Measurements from ENCODE around the gene PDIA6. TPM values are rescaled to one million over a fixed set of nuclear protein-coding genes. Genes with fewer than 3 reads are reported as not detected.

PDIA6 gene, protein sequence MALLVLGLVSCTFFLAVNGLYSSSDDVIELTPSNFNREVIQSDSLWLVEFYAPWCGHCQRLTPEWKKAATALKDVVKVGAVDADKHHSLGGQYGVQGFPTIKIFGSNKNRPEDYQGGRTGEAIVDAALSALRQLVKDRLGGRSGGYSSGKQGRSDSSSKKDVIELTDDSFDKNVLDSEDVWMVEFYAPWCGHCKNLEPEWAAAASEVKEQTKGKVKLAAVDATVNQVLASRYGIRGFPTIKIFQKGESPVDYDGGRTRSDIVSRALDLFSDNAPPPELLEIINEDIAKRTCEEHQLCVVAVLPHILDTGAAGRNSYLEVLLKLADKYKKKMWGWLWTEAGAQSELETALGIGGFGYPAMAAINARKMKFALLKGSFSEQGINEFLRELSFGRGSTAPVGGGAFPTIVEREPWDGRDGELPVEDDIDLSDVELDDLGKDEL
- 100 to 1,000 TPM; 141 to 232 (median 191) TPM for total RNA-seq
- long read RNA-seq, transcript PDIA6-201 (13 exons, 2,338 nt), result major isoform, 98 of 132 reads
- long read RNA-seq, partial matches to known transcripts, result 31 of 132 reads
- long read RNA-seq, other reads (novel, unspliced or antisense), result 3 of 132 reads

DNA sequence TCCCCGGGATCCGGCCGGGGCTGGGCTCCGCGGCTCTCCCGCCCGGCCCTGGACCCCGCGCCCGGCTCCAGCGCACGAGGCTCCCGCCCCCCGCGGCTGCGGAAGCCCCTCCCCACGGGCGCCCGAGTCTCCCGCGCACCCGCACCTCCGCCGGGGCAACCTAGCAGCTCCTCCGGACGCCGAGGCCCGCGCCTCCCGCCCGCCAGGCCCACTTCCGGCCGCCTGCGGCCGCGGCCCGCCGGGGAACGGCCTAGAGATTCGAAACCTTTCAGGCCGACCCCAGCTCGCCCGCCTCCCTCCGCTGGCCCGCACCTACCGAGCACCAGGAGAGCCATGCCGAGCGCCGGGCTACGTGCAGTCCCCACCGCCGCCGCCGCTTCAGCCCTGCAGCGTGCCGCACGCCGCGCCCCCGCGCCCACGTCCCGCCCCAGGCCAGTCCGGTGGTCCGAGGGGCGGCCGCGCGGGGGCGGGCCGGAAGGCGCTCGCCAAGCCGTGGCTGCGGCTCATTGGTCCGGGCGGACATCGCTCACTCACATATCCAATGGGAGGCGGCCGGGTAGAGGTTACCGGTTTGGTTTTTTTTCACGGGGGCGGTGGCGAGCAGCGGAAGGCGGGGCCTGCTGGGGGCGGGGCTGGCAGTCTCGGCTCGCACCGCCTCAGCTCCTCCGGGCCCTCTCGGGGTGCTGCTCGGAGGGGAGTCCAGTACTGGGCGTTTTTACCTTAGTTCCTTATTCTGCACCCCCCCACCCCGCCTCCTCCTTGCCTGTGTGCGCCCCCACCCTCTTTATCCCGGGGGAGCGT lies at the start of gene PDIA6:
PDIA6 (minus strand) TSS at position 424 of the 801 bp plus-strand sequence; CDS start at position 335, 89 bp downstream.
- WGBS (ENCODE audit: insufficient coverage, low coverage, low lambda C conversion rate, missing lambda C conversion rate), result 0% methylated on average over 15 of the region's 98 CpGs
- Histone ChIP-seq H3K36me3 (no peaks in the 10 kb centered on the region), H3K9me3 (no peaks in the 10 kb centered on the region), H3K4me1 (peaks cover 0 to 30% (median 8%) of the 10 kb centered on the region in 4 donors), H3K27me3 (no peaks in the 10 kb centered on the region), H3K4me3 (peak within 1 kb of the TSS; percentile 72 to 98 (median 82)), H3K27ac (peak within 1 kb of the TSS; percentile 84 to 95 (median 94))
- DNase-seq (peak; percentile 97 to 99 (median 99)), ATAC-seq (peak; percentile 91 to 99 (median 96))
- peak; percentile 95 for TF ChIP-seq POLR2A (IDR thresholded peaks at IDR 0.05)
- TF ChIP-seq, protein P1, sequence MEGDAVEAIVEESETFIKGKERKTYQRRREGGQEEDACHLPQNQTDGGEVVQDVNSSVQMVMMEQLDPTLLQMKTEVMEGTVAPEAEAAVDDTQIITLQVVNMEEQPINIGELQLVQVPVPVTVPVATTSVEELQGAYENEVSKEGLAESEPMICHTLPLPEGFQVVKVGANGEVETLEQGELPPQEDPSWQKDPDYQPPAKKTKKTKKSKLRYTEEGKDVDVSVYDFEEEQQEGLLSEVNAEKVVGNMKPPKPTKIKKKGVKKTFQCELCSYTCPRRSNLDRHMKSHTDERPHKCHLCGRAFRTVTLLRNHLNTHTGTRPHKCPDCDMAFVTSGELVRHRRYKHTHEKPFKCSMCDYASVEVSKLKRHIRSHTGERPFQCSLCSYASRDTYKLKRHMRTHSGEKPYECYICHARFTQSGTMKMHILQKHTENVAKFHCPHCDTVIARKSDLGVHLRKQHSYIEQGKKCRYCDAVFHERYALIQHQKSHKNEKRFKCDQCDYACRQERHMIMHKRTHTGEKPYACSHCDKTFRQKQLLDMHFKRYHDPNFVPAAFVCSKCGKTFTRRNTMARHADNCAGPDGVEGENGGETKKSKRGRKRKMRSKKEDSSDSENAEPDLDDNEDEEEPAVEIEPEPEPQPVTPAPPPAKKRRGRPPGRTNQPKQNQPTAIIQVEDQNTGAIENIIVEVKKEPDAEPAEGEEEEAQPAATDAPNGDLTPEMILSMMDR (IDR thresholded peaks at IDR 0.05), result peak in 2 of 4 donors; percentile 19 to 38
- intact Hi-C loops (cut with DNase I), result no loop called here

DNA sequence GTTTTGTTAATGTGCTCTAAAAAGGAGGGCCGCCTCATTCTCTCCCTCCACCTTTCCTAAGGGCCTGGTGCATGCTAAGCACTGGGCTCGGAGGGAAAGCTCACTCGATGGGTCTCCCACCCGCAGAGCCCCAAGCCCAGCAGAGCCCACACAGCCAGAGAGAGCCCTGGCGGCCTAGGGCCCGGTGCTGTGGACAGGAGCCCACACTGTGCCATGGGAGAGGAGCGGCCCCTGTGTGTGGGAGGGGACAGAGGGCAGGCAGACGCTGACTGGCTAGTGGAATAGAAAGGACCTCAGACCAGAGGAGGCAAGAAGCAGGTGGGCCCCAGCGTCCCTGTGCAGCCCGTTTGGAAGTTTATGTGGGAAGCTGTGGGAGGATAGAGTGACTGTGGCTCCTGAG lies 49.7 kb upstream of the PDIA6 start:
- Histone ChIP-seq H3K4me1 (no peaks in the 10 kb centered on the region), H3K4me3 (no peak overlapping the region), H3K27me3 (no peaks in the 10 kb centered on the region), H3K36me3 (no peaks in the 10 kb centered on the region), H3K9me3 (no peaks in the 10 kb centered on the region), H3K27ac (no peak overlapping the region)
- intact Hi-C loops (cut with DNase I), result no loop called here
- TF ChIP-seq POLR2A (IDR thresholded peaks at IDR 0.05), result no peak
- TF ChIP-seq, protein P1 (IDR thresholded peaks at IDR 0.05), result no peak
- DNase-seq (no peak), ATAC-seq (no peak)
- 82% methylated on average over 3 of the region's 10 CpGs for WGBS (ENCODE audit: insufficient coverage, low coverage, low lambda C conversion rate, missing lambda C conversion rate)

DNA sequence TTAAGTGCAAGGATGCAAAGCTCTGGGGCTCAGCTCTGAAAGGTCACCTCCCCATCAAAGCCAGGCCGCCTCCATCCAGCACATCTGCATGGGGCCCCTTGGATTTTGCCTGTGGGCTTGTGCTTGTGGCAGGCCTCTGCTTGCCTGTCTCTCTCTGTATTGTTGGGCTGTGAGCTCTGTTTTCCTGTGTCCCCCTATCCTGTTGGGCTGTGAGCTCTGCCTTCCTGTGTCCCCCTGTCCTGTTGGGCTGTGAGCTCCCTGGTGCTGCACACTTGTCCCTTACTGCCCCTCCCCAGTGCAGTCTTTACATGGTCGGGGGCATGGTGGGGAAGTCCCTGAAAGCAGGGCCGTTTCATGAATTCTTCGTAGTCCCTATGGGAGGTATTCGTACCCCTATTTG lies 49.2 kb upstream of the PDIA6 start:
- TF ChIP-seq, protein P1 (IDR thresholded peaks at IDR 0.05), result no peak
- no peak for TF ChIP-seq POLR2A (IDR thresholded peaks at IDR 0.05)
- H3K27me3 ChIP-seq, result no peaks in the 10 kb centered on the region
- WGBS (ENCODE audit: insufficient coverage, low coverage, low lambda C conversion rate, missing lambda C conversion rate), result 96% methylated on average over 4 of the region's 5 CpGs
- H3K4me1 ChIP-seq, result no peaks in the 10 kb centered on the region
- H3K9me3 ChIP-seq, result no peaks in the 10 kb centered on the region
- no peaks in the 10 kb centered on the region for H3K36me3 ChIP-seq
- intact Hi-C loops (cut with DNase I), result no loop called here
- DNase-seq, result no peak
- no peak overlapping the region for H3K27ac ChIP-seq
- ATAC-seq, result no peak
- H3K4me3 ChIP-seq, result no peak overlapping the region

DNA sequence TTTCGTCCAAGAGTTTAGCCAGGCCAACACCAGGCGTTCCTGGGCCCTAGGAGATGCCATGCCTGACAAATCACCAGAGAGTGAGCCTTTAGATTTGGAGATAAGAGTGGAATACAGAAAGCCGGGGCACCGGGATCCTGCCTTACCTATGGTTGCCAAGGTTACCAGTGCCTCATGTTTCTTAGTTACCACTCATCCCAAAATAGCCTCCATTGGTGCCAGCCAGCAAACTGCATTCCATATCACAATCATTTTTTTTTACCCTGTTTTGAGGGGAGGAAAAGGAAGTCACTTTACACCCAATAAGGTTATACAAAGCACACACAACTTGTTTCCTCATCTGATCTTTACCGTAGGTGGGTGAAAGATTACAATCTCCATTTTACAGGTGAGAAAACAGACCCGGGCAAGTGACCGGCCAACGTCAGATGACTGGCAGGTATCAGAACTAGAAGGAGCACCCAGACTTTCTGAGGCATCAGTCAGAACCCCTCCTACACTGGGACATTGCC lies 48.3 kb upstream of the PDIA6 start:
- Histone ChIP-seq H3K4me1 (no peaks in the 10 kb centered on the region), H3K4me3 (no peak overlapping the region), H3K9me3 (no peaks in the 10 kb centered on the region), H3K27ac (no peak overlapping the region), H3K36me3 (no peaks in the 10 kb centered on the region), H3K27me3 (no peaks in the 10 kb centered on the region)
- TF ChIP-seq POLR2A (IDR thresholded peaks at IDR 0.05), result no peak
- TF ChIP-seq, protein P1 (IDR thresholded peaks at IDR 0.05), result no peak
- intact Hi-C loops (cut with DNase I), result no loop called here
- DNase-seq (no peak), ATAC-seq (no peak)
- WGBS (ENCODE audit: insufficient coverage, low coverage, low lambda C conversion rate, missing lambda C conversion rate), result 69% methylated on average over 5 of the region's 8 CpGs
